HepG2 (cell line): ENCODE data around the gene KLHL33. TPM values are rescaled to one million over a fixed set of nuclear protein-coding genes. Genes with fewer than 3 reads are reported as not detected.

Experiments
- CHD2 ChIP-seq: IDR thresholded peaks from 2 replicates; pipeline ENCODE4 v1.6.1; 2011; ENCODE audit warnings: low read depth, low read length, improper control_type of control experiment
- CREM ChIP-seq, 2 experiments: sonication (generic) in 1 of 2; formaldehyde crosslinking in 1 of 2; IDR thresholded peaks; 2 replicates each; pipeline versions ENCODE4 v1.4.0 to v1.6.1; 2016 to 2020; ENCODE audit warnings: antibody characterized with exemption in 1 of 2, mild to moderate bottlenecking in 1 of 2, missing genetic modification reagents in 1 of 2
- FOXK2 ChIP-seq: fragments of 450-650 bp; IDR thresholded peaks from 2 replicates; pipeline ENCODE4 v1.6.1; 2016
- GLI4 ChIP-seq: sonication (generic); formaldehyde crosslinking; IDR thresholded peaks from 2 replicates; pipeline ENCODE4 v1.5.1; 2020; ENCODE audit warnings: missing genetic modification reagents, mild to moderate bottlenecking, moderate library complexity, borderline replicate concordance
- GPN1 ChIP-seq: sonication (generic); formaldehyde crosslinking; IDR thresholded peaks from 2 replicates; pipeline ENCODE4 v1.5.1; 2020; ENCODE audit warnings: missing genetic modification reagents, borderline replicate concordance
- KDM3A ChIP-seq: IDR thresholded peaks from 2 replicates; pipeline ENCODE4 v1.6.1; 2018; ENCODE audit warnings: low read depth, missing compliant biosample characterization
- NCOA1 ChIP-seq: sonication (generic); formaldehyde crosslinking; IDR thresholded peaks from 2 replicates; pipeline ENCODE4 v1.9.0; 2021; ENCODE audit warnings: missing genetic modification reagents
- NCOA5 ChIP-seq: sonication (generic); formaldehyde crosslinking; IDR thresholded peaks from 2 replicates; pipeline ENCODE4 v1.4.0; 2020; ENCODE audit warnings: missing genetic modification reagents
- NPAS2 ChIP-seq: sonication (generic); formaldehyde crosslinking; IDR thresholded peaks from 2 replicates; pipeline ENCODE4 v1.8.0; 2022; ENCODE audit warnings: mild to moderate bottlenecking, missing genetic modification reagents, borderline replicate concordance
- PBX2 ChIP-seq: IDR thresholded peaks from 2 replicates; pipeline ENCODE4 v1.6.1; 2016; ENCODE audit warnings: control low read depth
- PTBP1 ChIP-seq: fragments of 200-400 bp; formaldehyde crosslinking; IDR thresholded peaks from 2 replicates; pipeline ENCODE4 v1.6.1; 2018; ENCODE audit warnings: low read length, low read depth; ENCODE audit not compliant: poor library complexity, severe bottlenecking
- SIX4 ChIP-seq: sonication (generic); formaldehyde crosslinking; IDR thresholded peaks from 2 replicates; pipeline ENCODE4 v1.4.0; 2020; ENCODE audit warnings: missing genetic modification reagents
- SP140L ChIP-seq: sonication (generic); formaldehyde crosslinking; IDR thresholded peaks from 2 replicates; pipeline ENCODE4 v1.4.0; 2020; ENCODE audit warnings: missing genetic modification reagents, borderline replicate concordance
- STAG1 ChIP-seq: sonication (generic); formaldehyde crosslinking; IDR thresholded peaks from 2 replicates; pipeline ENCODE4 v1.4.0; 2020; ENCODE audit warnings: missing genetic modification reagents
- ZBTB38 ChIP-seq: sonication (generic); formaldehyde crosslinking; IDR thresholded peaks from 2 replicates; pipeline ENCODE4 v1.5.1; 2020; ENCODE audit warnings: mild to moderate bottlenecking, missing genetic modification reagents
- ZNF296 ChIP-seq: sonication (generic); formaldehyde crosslinking; conservative IDR thresholded peaks from 2 replicates; pipeline ENCODE4 v1.5.0; 2020; ENCODE audit warnings: mild to moderate bottlenecking, missing genetic modification reagents
- ZNF329 ChIP-seq: sonication (generic); formaldehyde crosslinking; IDR thresholded peaks from 2 replicates; pipeline ENCODE4 v1.9.0; 2021; ENCODE audit warnings: low read depth, mild to moderate bottlenecking, missing genetic modification reagents
- ZNF570 ChIP-seq: sonication (generic); formaldehyde crosslinking; IDR thresholded peaks from 2 replicates; pipeline ENCODE4 v1.4.0; 2020; ENCODE audit warnings: mild to moderate bottlenecking, missing genetic modification reagents, borderline replicate concordance
- ZNF616 ChIP-seq: sonication (generic); formaldehyde crosslinking; IDR thresholded peaks from 2 replicates; pipeline ENCODE4 v1.5.0; 2020; ENCODE audit warnings: low read depth, mild to moderate bottlenecking, missing genetic modification reagents
- ZNF660 ChIP-seq: sonication (generic); formaldehyde crosslinking; IDR thresholded peaks from 2 replicates; pipeline ENCODE4 v1.5.1; 2020; ENCODE audit warnings: mild to moderate bottlenecking, low read depth, missing genetic modification reagents, borderline replicate concordance
- ZNF891 ChIP-seq: sonication (generic); formaldehyde crosslinking; IDR thresholded peaks from 2 replicates; pipeline ENCODE4 v1.5.0; 2020; ENCODE audit warnings: mild to moderate bottlenecking, missing genetic modification reagents
- ZSCAN31 ChIP-seq: sonication (generic); formaldehyde crosslinking; IDR thresholded peaks from 2 replicates; pipeline ENCODE4 v1.5.0; 2020; ENCODE audit warnings: low read depth, mild to moderate bottlenecking, missing genetic modification reagents
- polyA plus RNA-seq, 8 experiments: library from polyadenylated mRNA; depleted of rRNA in 3 of 8; stranded (reverse) in 7 of 8; unstranded in 1 of 8; fragments of >200 nt; fragmentation: Illumina TruSeq in 4 of 8; extraction: Trizol in 4 of 8; gene quantifications; 2 replicates each; pipeline versions ENCODE4 v1.2.1 to v1.2.3, GENCODE V29; 2011 to 2016; ENCODE audit warnings: low read depth in 4 of 8, missing spikeins in 1 of 8, mixed read lengths in 1 of 8; ENCODE audit not compliant: insufficient read depth in 1 of 8
- total RNA-seq, 5 experiments: library from RNA; depleted of rRNA; stranded (reverse); fragments of >200 nt; fragmentation: Illumina TruSeq; extraction: Trizol; gene quantifications; 2 replicates each; pipeline ENCODE4 v1.2.3, GENCODE V29; 2016; ENCODE audit warnings: low read depth in 1 of 5
- TF ChIP-seq, protein P1 (sequence below): sonication (generic); formaldehyde crosslinking; conservative IDR thresholded peaks from 2 replicates; pipeline ENCODE4 v1.4.0; 2020; ENCODE audit warnings: mild to moderate bottlenecking, missing genetic modification reagents, moderate library complexity
- TF ChIP-seq, protein P2 (sequence below): sonication (generic); formaldehyde crosslinking; IDR thresholded peaks from 2 replicates; pipeline ENCODE4 v1.8.0; 2022; ENCODE audit warnings: mild to moderate bottlenecking, missing genetic modification reagents, moderate library complexity
- TF ChIP-seq, protein P3 (sequence below): sonication (generic); formaldehyde crosslinking; IDR thresholded peaks from 2 replicates; pipeline ENCODE4 v1.8.1; 2023; ENCODE audit warnings: missing genetic modification reagents, inconsistent platforms, borderline replicate concordance

KLHL33 gene
- total and polyA plus RNA-seq, 2 of the 13 experiments (the other 11 are each of a cell fraction or from before 2014, with no cell fraction given): not detected

- TF ChIP-seq PTBP1 (no peak), ZNF296 (CRISPR knock-in tag) (no peak), ZNF660 (no peak), STAG1 (CRISPR knock-in tag) (0 out of 2 replicates have a peak, but pooled peaks have one; percentile 20), NCOA1 (CRISPR knock-in tag) (0 out of 2 replicates have a peak, but pooled peaks have one; percentile 19), PBX2 (CRISPR knock-in tag) (no peak), FOXK2 (no peak), NPAS2 (CRISPR knock-in tag) (no peak), ZNF570 (CRISPR knock-in tag) (no peak), GPN1 (CRISPR knock-in tag) (no peak), CREM (IDR thresholded peaks at IDR 0.05) (no peak), CREM (CRISPR knock-in tag; IDR thresholded peaks at IDR 0.05) (no peak), ZBTB38 (CRISPR knock-in tag) (peak; percentile 91), ZSCAN31 (0 out of 2 replicates have a peak, but pooled peaks have one; percentile 36), ZNF616 (CRISPR knock-in tag) (no peak), CHD2 (no peak), SIX4 (CRISPR knock-in tag) (0 out of 2 replicates have a peak, but pooled peaks have one; percentile 31), KDM3A (CRISPR knock-in tag) (peak; percentile 72; the same call in 1 of the 2 replicates), SP140L (CRISPR knock-in tag) (no peak), NCOA5 (CRISPR knock-in tag) (no peak), ZNF329 (CRISPR knock-in tag) (no peak), ZNF891 (CRISPR knock-in tag) (peak; percentile 71; the same call in 1 of the 2 replicates), GLI4 (CRISPR knock-in tag) (peak; percentile 83; the same call in 1 of the 2 replicates)
- TF ChIP-seq, protein P1, sequence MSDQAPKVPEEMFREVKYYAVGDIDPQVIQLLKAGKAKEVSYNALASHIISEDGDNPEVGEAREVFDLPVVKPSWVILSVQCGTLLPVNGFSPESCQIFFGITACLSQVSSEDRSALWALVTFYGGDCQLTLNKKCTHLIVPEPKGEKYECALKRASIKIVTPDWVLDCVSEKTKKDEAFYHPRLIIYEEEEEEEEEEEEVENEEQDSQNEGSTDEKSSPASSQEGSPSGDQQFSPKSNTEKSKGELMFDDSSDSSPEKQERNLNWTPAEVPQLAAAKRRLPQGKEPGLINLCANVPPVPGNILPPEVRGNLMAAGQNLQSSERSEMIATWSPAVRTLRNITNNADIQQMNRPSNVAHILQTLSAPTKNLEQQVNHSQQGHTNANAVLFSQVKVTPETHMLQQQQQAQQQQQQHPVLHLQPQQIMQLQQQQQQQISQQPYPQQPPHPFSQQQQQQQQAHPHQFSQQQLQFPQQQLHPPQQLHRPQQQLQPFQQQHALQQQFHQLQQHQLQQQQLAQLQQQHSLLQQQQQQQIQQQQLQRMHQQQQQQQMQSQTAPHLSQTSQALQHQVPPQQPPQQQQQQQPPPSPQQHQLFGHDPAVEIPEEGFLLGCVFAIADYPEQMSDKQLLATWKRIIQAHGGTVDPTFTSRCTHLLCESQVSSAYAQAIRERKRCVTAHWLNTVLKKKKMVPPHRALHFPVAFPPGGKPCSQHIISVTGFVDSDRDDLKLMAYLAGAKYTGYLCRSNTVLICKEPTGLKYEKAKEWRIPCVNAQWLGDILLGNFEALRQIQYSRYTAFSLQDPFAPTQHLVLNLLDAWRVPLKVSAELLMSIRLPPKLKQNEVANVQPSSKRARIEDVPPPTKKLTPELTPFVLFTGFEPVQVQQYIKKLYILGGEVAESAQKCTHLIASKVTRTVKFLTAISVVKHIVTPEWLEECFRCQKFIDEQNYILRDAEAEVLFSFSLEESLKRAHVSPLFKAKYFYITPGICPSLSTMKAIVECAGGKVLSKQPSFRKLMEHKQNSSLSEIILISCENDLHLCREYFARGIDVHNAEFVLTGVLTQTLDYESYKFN (CRISPR knock-in tag): peak; percentile 88
- TF ChIP-seq, protein P2, sequence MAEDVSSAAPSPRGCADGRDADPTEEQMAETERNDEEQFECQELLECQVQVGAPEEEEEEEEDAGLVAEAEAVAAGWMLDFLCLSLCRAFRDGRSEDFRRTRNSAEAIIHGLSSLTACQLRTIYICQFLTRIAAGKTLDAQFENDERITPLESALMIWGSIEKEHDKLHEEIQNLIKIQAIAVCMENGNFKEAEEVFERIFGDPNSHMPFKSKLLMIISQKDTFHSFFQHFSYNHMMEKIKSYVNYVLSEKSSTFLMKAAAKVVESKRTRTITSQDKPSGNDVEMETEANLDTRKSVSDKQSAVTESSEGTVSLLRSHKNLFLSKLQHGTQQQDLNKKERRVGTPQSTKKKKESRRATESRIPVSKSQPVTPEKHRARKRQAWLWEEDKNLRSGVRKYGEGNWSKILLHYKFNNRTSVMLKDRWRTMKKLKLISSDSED: no peak
- TF ChIP-seq, protein P3, sequence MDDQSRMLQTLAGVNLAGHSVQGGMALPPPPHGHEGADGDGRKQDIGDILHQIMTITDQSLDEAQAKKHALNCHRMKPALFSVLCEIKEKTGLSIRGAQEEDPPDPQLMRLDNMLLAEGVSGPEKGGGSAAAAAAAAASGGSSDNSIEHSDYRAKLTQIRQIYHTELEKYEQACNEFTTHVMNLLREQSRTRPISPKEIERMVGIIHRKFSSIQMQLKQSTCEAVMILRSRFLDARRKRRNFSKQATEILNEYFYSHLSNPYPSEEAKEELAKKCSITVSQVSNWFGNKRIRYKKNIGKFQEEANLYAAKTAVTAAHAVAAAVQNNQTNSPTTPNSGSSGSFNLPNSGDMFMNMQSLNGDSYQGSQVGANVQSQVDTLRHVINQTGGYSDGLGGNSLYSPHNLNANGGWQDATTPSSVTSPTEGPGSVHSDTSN (CRISPR knock-in tag): no peak
These were observed 59.8 kb downstream of the KLHL33 start (continued) for GRCh38 chr14:20376071-20376588.
